Measurements from ENCODE around the gene DPF1. TPM values are rescaled to one million over a fixed set of nuclear protein-coding genes. Genes with fewer than 3 reads are reported as not detected.

Gene DPF1
- total RNA-seq, 1 donor from 2014 or later: 1.2 TPM

DNA sequence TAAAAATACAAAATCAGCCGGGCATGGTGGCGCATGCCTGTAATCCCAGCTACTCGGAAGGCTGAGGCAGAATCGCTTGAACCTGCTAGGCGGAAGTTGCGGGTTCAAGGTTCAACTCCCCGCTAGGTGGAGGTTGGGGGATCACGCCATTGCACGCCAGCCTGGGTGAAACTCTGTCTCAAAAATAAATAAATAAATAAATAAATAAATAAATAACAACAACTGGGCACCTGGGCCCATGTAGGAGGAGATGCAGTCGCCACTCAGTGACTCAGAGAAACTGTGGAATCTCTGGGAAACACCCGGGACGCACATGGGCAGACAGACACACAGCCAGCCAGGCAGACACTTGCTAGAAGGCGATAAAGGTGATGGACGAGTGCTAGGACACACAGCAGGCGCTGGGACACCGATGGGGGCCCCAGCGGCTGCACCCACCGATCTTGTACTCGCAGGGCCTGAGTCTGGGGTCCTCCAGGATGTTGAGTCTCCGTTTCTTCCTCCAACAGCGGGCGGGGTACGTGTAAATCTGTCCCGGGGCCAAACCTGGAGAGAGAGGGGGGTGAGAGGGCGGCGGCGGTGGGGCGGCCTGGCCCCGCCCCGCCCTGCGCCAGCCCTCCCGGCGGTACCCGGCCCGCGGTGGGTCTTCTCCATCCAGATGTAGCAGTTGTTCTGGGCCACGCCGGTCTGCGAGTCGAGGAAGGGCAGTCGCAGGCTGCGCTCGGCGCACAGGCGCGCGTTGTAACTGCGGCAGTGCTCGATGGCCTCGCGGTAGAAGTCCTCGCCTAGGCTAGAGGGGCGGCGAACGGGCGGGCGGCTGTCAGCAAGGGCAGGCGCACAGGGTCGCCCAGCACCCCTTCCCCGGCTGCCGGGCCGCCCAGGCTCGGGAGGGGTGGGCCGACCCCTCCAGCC lies 1.8 kb downstream of the DPF1 start:
- intact Hi-C loops (cut with micrococcal nuclease): no loop called here

DNA sequence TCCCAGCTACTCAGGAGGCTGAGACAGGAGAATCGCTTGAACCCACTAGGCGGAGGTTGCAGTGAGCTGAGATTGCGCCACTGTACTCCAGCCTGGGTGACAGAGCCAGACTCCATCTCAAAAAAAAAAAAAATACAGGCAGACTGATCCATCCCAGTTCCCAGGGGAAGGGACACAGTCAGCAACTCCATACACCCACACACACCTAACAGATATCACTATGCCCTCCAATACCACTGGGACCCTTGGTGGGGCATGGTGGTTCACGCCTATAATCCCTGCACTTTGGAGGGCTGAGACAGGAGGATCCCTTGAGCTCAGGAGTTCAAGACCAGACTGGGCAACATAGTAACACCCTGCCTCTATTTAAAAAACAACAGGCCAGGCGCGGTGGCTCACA lies 2.6 kb downstream of the DPF1 start:
- intact Hi-C loops (cut with micrococcal nuclease): no loop called here

DNA sequence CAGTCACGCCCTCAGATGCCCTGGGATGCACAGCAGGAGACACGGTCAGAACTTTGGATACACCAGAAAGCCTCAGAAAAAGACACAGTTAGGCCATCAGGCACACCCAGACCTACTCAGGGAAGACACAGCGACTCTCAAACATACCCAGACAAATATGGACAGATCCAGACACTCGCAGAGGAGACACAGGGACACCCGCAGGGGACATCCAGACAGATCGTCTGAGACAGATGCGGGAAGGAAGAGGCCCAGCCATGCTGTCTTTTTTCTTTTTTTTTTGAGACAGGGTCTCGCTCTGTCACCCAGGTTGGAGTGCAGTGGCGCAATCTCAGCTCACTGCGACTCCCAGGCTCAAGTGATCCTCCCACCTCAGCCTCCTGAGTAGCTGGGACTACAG lies 4.8 kb downstream of the DPF1 start:
- intact Hi-C loops (cut with micrococcal nuclease): no loop called here

DNA sequence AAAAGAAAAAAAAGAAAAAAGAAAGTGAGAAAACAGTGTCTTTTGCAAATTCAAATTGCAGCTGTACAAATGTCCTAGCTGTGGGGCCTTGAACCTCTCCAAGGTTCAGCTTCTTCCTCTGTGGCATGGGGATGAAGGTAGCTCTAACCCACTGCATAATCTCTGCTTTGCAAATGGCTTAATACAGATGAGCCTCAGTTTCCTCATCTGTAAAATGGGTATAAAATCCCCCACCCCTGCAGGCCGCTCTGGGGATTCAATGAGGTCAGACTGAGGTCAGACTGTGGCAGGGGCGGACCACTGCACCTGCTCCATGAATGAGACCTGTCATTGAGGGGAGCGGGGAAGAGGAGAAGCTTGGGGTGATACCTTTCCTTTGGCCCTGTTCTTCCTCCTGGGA lies 5.8 kb downstream of the DPF1 start:
- intact Hi-C loops (cut with micrococcal nuclease): no loop called here

DNA sequence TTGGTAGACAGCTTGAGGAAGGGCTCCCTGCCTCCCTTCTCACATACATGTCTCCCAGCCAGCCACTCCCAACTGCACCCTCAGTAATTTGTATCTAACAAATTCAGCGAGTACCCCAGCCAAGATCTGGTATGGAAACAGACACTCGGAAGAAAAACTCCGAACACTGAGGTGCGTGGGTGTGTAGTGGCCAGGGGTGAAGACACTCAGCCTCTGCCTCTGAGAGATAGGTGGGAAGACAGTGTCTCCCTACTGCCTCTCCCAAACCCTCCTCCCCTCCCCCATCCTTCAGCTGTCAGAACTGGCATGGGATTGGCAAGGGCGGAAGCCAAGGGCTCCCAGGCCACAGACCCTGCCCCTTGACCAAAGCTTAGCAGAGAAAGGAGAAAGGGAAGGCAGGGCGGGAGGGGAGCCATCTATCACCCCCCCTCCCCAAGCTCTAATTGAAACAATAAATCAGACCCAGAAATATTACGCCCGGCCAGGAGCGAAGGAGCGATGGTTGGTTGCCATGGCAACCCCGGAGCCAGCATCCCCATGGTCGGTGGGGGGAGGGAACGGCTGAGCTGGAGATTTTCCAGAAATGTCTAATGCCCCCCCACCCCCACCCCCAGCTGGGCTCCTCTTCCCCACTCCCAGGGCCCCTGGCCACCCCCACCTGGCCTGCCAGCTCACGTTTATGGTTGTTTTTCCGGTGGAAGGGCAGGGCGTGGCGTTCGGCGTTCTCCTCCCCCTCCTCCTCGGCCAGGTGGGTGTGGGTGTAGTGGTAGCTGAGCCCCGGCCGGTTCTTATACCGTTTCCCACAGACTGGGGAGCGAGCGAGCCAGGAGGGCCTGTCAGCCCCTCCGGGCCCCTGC lies 7.0 kb downstream of the DPF1 start:
- intact Hi-C loops (cut with micrococcal nuclease): no loop called here

DNA sequence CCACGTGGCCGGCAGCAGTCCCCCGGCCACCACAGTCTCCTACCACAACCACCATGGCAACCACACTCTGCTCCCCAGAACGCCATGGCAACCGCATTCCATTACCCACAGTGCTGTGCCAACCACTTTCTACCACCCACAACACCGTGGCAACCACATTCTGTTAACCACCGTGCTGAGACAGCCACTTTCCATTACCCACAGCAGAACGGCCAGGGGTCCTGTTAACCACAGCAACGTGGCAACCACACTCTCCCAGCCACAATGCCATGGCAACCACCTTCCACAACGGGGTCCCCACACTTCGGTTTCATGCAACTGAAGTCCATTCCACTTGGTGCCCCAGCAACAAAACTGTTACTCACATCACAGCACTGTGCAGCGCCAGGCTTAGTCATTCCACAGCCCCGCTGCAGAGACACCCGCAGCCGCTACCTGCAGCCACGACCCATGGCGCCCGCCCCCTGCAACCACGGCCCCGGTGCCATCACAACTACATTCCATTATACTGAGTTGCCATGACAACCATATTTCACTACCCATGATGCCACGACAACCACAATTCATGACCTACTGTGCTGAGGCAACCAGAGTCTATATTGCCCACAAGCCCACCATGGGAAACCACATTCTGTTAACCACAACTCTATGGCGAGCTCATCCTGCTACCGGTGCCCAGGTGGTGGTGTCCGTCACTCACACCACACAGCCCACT lies 10.0 kb downstream of the DPF1 start:
- intact Hi-C loops (cut with micrococcal nuclease): no loop called here

DNA sequence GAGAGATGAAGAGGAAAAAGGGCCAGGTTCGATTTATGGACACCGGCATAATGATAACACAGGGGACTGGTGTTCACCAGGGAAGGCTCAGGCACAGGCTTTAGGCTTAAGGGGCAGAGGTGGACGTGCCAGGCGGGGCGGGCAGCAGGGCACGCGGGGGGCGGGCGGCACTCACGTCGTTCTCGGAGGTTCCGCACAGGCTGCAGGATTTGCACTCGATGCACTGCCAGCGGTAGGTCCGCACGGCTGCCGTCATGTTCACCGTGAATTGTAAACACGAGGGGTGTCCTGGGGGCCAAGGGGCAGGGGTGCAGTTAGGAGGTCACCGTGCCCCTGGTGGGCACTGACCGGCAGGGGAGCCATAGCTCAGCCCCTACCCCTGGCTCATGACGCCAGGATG lies 10.6 kb downstream of the DPF1 start:
- intact Hi-C loops (cut with micrococcal nuclease): no loop called here

DNA sequence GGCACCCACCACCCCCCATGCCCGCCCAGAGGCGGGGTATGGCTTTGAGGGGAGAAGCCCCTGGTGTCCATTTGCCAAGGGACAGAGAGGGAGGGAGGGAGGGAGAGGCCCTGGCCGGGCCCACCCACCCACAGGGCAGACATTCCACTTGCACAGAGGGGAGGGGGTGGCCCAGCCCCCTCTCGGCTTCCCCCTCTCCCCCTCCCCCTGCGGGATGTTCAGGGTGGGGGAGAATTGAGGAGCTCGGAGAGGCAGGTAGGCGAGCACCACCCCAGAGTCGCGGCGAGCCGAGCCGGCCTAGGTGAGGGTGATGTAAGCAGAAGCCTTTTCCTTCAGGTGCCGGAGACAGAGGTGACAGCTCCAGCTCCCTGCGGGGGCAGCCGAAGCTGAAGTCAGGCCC lies 12.3 kb downstream of the DPF1 start:
- intact Hi-C loops (cut with micrococcal nuclease): no loop called here

DNA sequence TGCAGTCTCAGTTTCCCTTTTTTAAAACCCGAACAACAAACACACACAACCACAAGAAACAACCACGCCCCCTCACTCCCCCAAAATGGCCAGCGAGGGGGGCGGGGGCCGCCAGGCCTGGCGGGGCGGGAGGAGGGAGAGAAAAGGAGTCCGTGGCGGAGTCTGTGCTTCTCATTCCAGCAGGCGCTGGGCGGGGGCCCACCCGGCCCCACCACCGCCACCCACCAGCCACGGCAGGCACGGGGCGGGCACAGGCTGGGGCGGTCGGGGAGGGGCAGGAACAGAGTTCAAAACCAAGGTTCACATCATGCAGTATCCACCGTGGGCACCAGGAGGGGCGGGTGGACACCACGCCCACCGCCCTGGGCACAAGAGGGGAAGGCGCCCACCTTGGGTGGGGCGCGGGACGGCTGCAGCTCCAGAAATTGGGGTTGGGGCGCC lies 12.9 kb downstream of the DPF1 start:
- intact Hi-C loops (cut with micrococcal nuclease): no loop called here

DNA sequence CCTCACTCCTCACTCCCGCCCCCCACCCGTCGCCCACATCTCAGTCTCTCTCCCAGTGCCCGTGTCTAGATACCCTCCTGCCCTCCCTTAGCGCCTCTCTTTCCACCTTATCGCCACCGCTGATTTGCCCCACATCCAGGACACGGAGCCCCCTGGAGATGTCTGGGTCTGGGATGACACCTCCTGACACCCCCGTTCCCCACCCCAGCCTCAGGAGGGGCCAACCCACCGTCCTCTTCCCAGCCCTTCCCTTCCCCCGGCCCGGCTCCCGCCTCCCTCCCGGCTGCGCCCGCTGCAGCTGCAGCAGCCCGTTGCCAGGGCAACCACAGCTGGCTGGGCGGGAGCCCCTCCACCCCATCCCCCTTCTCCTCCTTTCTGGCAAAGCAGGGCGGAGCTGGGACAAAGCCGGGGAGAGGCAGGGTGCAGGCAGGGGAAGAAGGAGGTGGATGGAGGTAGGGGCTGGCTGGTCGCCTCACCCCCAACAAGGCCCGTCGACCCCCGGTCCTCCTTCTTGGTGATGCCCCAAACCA lies 13.5 kb downstream of the DPF1 start:
- intact Hi-C loops (cut with micrococcal nuclease): no loop called here

DNA sequence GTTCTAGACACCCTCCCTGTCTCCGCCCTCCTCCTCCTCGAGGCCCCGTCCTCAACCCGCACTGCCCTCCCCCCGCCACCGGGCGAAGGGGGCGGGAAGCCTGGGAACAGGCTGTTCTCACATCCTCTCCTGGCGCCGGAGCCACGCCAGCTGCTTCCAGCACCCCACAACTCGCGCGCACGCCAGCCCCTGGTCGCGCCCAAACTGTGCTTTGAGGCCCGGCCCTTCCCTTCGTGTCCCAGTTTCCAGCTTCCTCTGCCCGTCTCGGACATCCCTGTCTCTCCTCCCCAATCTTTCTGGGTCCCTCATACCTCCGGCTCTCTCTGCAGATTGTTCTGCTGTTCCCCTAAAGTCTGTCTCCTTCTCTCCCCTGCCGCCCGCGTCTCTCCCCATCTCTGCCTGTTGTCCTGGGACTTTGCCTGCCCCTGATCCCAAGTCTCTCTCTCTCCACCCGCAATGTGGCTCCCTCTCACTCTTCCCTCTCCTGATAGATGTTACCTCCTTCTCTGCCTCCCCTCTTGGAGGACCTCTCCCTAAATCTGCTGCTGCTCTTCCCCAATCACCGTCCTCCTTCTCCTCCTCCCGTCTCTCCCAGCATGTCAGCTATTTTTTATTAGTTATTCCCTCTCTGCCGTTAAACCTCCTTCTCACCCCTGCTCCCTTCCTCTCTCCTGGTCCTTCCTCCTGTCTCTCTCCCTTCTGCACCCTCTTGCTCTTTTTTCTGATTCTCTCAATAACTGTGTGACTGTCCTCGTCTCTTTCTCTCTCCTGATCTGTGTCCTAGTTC lies 14.2 kb downstream of the DPF1 start:
- intact Hi-C loops (cut with micrococcal nuclease): no loop called here

DNA sequence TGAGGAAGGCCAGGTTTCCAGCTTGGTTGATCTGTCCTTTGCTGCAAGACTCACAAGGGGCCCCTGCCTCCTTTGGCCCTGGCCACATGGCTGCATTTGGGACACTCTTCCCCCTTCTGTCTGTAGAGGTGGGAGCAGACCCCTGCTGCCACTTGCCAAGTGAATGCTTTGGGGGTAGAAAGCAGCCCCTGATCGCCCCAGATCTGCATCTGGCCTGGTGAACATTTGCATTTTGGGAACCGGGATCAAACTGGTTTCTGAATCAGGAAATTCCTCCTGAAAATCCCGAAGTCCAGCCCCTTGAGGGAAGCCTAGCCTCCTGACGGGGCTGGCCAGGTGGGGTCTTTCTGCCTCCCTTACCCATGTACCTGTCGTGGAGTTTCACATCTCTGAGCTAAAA lies 14.9 kb downstream of the DPF1 start:
- intact Hi-C loops (cut with micrococcal nuclease): no loop called here

DNA sequence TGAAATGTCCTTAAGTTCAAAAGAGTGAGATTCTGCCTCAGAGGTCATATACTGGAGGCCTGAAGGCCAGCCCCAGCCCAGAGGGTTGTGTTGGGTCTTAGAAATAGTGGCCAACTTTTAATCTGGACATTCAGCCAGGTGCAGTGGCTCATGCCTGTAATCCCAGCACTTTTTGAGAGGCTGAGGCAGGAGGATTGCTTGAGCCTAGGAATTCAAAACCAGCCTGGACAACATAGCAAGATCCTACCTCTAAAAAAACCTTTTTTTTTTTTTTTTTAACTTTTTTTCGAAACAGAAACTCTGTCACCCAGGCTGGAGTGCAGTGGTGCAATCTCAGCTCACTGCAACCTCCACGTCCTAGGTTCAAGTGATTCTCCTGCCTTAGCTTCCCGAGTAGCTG lies 15.5 kb downstream of the DPF1 start:
- intact Hi-C loops (cut with micrococcal nuclease): no loop called here

DNA sequence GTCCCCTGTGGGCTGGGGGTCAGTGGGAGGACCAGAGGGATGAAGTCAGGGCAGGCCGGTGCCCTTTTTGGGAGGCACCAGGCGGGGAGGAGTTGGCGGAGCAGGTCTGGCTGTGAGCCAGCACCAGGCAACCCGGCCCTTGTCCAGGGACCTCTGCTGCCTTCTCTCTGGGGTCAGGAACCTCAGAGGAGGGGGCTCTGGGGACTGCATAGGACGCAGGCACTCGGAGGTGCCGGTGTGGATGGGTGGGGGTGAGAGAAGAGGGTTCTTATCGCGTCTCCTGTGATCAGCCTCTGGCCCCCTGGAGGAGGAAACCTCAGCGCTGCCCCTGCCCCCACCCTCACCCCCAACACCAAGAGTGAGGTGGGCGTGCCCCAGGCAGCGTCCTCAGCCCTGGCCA lies 16.5 kb downstream of the DPF1 start:
- intact Hi-C loops (cut with micrococcal nuclease): no loop called here

DNA sequence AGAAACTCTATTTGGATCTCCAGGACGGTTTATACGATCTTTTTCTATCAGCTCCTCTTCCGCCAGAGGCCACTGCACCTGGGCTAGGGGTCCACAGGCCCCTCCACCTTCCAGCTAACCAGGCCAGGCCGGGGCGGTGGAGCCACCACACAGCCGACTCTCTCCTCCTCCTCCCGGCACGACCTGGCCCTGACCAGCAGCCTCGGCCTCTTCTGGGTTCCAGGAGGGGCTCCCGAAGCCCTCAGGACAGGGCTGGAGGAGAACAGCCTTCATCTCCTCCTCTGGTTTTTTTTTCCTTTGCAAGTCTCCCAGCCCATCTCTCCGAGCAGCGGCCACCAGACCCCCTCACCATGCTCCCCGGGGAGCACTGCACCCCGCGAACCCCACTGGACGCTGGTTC lies 17.1 kb downstream of the DPF1 start:
- intact Hi-C loops (cut with micrococcal nuclease): no loop called here

DNA sequence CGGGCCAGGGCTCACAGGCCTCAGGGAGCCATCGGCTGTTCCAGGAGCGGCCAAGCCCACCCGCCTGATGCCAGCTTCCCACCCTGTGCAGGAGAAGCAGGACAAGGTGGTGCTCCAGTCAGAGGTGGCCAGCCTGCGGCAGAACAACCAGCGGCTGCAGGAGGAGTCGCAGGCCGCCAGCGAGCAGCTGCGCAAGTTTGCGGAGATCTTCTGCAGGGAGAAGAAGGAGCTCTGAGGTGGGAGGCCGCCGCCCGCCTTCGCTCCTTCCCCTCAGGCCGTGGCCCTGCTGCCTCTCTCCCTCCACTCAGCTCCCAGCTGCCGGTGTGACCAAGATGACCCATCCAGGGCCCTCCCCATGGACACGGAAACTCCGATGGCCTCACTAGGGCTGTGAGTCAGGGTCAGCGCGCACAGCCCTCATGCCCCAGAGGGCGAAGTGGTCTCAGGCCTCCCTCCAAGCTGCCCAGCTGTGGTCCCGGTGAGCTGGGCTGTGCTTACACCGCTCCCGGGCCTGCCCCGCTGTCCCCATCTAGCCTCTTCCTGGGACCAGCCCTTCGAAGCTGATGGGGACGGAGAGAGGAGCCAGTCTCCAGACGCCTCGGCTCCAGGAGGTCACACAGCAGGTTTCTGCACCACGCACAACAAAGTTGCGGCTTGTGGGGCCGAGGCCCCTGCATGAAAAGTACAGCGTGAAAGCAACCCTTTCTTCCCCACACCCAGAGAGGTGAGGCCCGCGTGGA lies 17.8 kb downstream of the DPF1 start:
- intact Hi-C loops (cut with micrococcal nuclease): no loop called here

DNA sequence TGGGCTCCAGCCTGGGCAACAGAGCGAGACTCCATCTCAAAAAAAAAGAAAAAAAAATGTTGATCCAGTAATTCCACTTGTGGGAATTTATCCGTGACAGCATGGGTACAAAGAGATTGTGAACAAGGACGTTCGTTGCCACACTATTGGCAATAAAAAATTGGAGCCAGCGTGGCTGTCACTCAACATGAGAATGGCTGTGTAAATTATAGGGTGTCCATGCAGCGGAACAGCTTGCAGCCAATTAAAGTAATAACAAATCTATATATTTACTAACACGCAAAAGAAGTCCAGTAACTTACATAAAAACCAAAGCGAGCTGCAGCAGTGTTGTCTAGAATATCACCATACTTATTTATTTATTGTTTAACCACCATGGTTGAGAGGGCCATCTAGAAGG lies 19.3 kb downstream of the DPF1 start:
- intact Hi-C loops (cut with micrococcal nuclease): no loop called here

DNA sequence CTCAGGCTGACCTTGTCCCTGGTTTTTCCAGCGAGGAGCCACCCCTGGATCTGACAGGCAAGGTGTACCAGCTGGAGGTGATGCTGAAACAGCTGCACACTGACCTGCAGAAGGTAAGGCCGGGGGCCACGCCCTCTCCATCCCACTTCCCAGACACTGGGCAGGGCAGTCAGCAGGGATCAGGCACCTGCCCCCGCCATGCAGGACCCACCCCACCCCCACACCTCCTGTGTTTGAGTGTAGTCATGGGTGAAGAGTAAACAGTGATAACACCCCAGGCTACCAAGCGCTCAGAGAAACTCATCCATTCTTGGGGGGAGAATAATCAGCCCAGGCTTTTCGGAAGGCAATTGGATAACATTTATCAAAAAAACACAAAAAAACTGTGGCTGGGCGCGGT lies 19.9 kb downstream of the DPF1 start:
- intact Hi-C loops (cut with micrococcal nuclease): no loop called here

DNA sequence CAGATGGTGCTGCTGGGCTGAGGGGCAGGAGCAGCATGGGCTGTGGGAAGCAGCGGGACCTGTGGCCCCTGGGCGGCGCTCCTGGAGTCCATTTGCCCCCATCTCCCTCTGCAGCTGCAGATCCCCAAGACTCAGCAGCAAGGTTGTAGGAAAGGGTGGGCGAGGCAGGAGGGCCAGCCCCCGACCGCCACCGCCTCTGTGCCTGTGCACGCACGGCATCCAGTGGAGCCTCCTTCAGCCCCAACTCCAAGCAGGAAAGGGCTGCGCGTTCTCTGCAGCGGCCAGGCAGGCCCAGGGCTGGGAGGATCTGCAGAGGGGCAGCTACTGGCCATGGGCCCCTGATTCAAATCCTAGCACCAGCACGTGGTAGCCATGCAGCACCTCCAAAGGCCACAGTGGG lies 20.8 kb downstream of the DPF1 start:
- intact Hi-C loops (cut with micrococcal nuclease): no loop called here

DNA sequence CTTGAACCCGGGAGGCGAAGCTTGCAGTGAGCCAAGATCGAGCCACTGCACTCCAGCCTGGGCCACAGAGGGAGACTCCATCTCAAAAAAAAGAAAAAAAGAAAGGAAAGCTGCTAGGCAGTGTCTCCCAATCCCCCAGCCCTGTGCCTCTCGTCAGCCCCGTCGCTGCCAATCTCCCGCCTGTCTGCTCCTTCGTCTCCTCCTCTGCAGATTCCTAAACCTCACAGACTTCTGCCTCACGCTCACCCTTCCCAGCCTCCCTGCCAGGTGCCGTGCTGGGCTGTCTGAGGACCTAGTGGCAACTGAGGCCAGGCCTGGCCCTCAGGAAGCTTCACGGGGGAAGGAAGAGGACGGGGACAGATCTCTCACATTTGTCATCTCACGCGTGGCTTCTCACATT lies 21.5 kb downstream of the DPF1 start:
- intact Hi-C loops (cut with micrococcal nuclease): no loop called here

All from T-helper 2 cell treated with Interferon-gamma antibody and Interleukin-4, amounts not matched to agents 100 ng/mL and 5 ng/mL, for 36 hours (primary cell).